Gastroesophageal sphincter (tissue), 4 donors: ENCODE results near the gene CIROP. TPM values are rescaled to one million over a fixed set of nuclear protein-coding genes. Genes with fewer than 3 reads are reported as not detected.

Experiments
- ATAC-seq: fragments of 150-250 bp; one replicate; pipeline ENCODE4 v1.9.1; 2016; ENCODE audit warnings: mild to moderate bottlenecking, moderate library complexity
- H3K27ac ChIP-seq, 4 donors: fragments of 200-600 bp; sonication (generic) in 3 of 4; 1 replicate in 3 of 4; 2 replicates in 1 of 4; pipeline ENCODE4 v1.5.1; 2016 to 2019
- H3K27me3 ChIP-seq: fragments of 200-600 bp; sonication (generic); one replicate; pipeline ENCODE4 v1.5.1; 2019
- H3K36me3 ChIP-seq, 2 donors: fragments of 200-600 bp; sonication (generic); one replicate each; pipeline ENCODE4 v1.5.1; 2019; ENCODE audit warnings: control low read depth in 1 of 2
- H3K4me1 ChIP-seq, 3 donors: fragments of 200-600 bp; sonication (generic); 1 replicate in 2 of 3; 2 replicates in 1 of 3; pipeline ENCODE4 v1.5.1; 2016 to 2019; ENCODE audit warnings: control low read depth in 2 of 3
- H3K4me3 ChIP-seq, 2 donors: fragments of 200-600 bp; sonication (generic); one replicate each; pipeline ENCODE4 v1.5.1; 2019; ENCODE audit warnings: mild to moderate bottlenecking in 1 of 2, moderate library complexity in 1 of 2
- H3K9me3 ChIP-seq, 3 donors: fragments of 200-600 bp; sonication (generic); one replicate each; pipeline ENCODE4 v1.5.1; 2017 to 2019; ENCODE audit warnings: control low read depth in 2 of 3
- EP300 ChIP-seq: sonication (generic); formaldehyde crosslinking; IDR thresholded peaks from one replicate; pipeline ENCODE4 v1.6.1; 2017; ENCODE audit warnings: antibody characterized with exemption, mild to moderate bottlenecking
- POLR2A ChIP-seq, 2 donors: fragments of 450-650 bp; IDR thresholded peaks; one replicate each; pipeline ENCODE4 v1.6.1; 2017; ENCODE audit warnings: antibody characterized with exemption in 2 of 2, mild to moderate bottlenecking in 2 of 2, moderate library complexity in 1 of 2
- POLR2AphosphoS5 ChIP-seq: sonication (generic); formaldehyde crosslinking; IDR thresholded peaks from one replicate; pipeline ENCODE4 v1.6.1; 2017; ENCODE audit warnings: antibody characterized with exemption
- WGBS, 2 donors: methylation state at CpG; one replicate each; pipeline ENCODE4 v1.1.5; 2018; ENCODE audit warnings: low coverage in 1 of 2; 5-methylcytosine and 5-hydroxymethylcytosine counted together
- total RNA-seq, 4 donors: library from RNA; depleted of rRNA; stranded (reverse); fragments of >200 nt; gene quantifications; one replicate each; pipeline ENCODE4 v1.1.0, GENCODE V29; 2016
- TF ChIP-seq, protein P1 (sequence below), 4 experiments: fragments of 200-600 bp in 2 of 4; fragments of 450-650 bp in 2 of 4; sonication (generic) in 1 of 4; IDR thresholded peaks; one replicate each; pipeline ENCODE4 v1.5.1; 2017 to 2019; ENCODE audit warnings: antibody characterized with exemption in 4 of 4, mild to moderate bottlenecking in 2 of 4, moderate library complexity in 2 of 4

Gene CIROP
- total RNA-seq, 4 donors from 2014 or later, result 0.13 to 0.31 TPM; not detected in 2

DNA sequence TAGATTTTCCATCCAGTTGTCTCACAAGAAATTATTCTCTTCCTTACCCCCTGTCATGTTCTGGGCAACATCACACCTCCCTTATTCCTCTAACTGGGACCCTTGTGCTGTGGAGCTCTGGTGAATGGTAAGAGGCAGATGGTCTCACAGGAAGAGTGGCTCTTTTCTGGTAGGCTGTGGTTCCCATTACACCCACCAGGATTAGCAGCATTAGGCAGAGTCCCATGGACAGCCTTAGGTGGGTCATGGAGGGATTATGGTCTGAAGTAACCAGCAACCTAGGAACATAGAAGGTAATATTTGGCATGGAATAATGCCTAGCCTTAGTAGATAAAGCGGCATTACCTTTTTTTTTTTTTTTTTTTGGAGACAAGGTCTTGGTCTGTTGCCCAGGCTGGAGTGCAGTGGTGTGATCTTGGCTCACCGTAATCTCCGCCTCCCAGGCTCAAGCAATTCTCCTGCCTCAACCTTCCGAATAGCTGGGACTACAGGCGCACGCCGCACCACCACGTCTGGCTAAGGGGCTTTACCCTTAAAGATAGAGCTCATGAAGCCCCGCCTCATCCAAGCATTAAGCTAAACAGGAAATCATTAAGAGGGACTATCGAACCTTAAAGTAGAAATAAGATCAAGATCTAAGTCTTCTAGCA, 5.5 kb downstream of the CIROP start:
- ATAC-seq, result no peak
- 17 to 88% methylated on average over 1 to 8 of the region's 10 CpGs for WGBS, 2 donors
- Histone ChIP-seq H3K27ac (no peak overlapping the region), H3K27me3 (no peaks in the 10 kb centered on the region), H3K4me1 (peaks cover 0 to 22% (median 5%) of the 10 kb centered on the region in 3 donors), H3K4me3 (no peak overlapping the region), H3K36me3 (peaks cover 0 to 20% of the 10 kb centered on the region in 2 donors), H3K9me3 (no peaks in the 10 kb centered on the region)
- TF ChIP-seq POLR2AphosphoS5 (no peak), POLR2A (IDR thresholded peaks at IDR 0.05) (no peak), EP300 (no peak)
- TF ChIP-seq, protein P1, sequence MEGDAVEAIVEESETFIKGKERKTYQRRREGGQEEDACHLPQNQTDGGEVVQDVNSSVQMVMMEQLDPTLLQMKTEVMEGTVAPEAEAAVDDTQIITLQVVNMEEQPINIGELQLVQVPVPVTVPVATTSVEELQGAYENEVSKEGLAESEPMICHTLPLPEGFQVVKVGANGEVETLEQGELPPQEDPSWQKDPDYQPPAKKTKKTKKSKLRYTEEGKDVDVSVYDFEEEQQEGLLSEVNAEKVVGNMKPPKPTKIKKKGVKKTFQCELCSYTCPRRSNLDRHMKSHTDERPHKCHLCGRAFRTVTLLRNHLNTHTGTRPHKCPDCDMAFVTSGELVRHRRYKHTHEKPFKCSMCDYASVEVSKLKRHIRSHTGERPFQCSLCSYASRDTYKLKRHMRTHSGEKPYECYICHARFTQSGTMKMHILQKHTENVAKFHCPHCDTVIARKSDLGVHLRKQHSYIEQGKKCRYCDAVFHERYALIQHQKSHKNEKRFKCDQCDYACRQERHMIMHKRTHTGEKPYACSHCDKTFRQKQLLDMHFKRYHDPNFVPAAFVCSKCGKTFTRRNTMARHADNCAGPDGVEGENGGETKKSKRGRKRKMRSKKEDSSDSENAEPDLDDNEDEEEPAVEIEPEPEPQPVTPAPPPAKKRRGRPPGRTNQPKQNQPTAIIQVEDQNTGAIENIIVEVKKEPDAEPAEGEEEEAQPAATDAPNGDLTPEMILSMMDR (IDR thresholded peaks at IDR 0.05), result no peak

DNA sequence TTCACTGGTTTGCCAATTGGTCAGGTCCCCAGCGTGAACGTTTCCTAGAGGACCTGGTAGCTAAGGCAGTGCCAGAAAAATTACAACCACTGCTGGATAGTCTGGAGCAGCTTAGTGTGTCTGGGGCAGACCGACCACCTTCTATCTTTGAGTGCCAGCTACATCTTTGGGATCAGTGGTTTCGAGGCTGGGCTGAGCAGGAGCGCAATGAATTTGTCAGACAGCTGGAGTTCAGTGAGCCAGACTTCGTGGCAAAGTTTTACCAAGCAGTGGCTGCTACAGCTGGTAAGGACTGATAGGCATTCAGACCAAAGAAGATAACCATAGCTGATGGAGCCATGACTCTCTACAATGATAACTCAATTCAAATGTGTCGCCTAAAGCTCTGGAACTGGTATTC, 7.0 kb downstream of the CIROP start:
- Histone ChIP-seq H3K27me3 (no peaks in the 10 kb centered on the region), H3K4me3 (no peak overlapping the region), H3K4me1 (peaks cover 0 to 35% (median 14%) of the 10 kb centered on the region in 3 donors), H3K36me3 (peaks cover 0 to 23% of the 10 kb centered on the region in 2 donors), H3K9me3 (no peaks in the 10 kb centered on the region), H3K27ac (no peak overlapping the region)
- ATAC-seq, result no peak
- no peak for TF ChIP-seq POLR2A (IDR thresholded peaks at IDR 0.05)
- TF ChIP-seq EP300, result no peak
- no peak for TF ChIP-seq POLR2AphosphoS5
- TF ChIP-seq, protein P1 (IDR thresholded peaks at IDR 0.05), result no peak
- 88 to 100% methylated on average over 2 of the region's 7 CpGs for WGBS, 2 donors

DNA sequence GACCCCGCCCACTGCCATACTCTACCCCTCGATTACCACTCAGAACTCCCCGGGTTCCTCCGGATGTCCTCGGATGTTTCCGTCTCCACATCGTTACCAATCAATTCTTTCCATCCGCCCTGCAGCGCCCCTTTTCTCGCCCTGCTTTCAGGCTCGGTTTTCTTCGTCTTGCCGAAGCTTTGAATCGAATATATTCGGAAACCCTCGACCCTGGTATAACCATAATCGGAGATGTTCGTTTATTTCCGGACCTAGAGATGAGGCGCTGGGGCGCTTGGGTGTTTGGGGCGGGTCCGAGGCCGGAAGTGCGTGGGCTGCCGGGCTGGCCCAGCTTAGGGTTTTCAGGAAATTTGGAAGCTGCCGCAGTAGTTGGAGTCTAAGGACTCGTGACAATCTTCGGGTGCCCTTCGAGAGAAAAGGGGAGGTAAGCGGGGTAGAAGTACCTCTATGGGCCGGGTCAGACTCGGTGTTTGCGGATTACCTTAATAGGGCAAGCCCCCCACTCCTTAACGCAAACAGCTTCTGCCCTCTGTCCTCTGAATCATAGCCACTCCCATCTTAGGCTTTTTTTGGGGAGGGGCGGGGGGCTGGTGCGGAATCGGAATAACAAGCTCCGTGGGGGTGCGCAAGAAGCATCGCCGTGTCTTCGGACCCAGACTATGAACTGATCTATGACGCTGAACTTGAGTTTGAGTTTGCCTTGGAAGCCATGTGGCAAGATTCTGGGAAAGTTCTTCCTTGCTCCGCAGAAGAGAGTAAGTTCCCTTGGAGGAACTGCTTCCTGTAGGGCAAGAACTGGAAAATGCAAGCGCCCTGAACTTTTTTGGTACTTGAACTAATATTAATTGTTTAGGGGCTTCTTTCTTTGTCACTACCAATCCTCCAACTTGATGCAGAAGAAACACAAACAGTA, 9.3 kb downstream of the CIROP start, which contains the start of gene C14orf119:
Gene C14orf119, plus strand, starts transcription at position 310 of the 913 bp plus-strand sequence. CDS start 2,154 bp downstream, outside the sequence.
- Histone ChIP-seq H3K4me1 (peaks cover 0 to 50% (median 14%) of the 10 kb centered on the region in 3 donors), H3K27ac (peak within 1 kb of the TSS; percentile 92 to 99 (median 96)), H3K36me3 (peaks cover 0 to 46% of the 10 kb centered on the region in 2 donors), H3K27me3 (no peaks in the 10 kb centered on the region), H3K4me3 (peak within 1 kb of the TSS; percentile 76 to 85), H3K9me3 (no peaks in the 10 kb centered on the region)
- TF ChIP-seq POLR2AphosphoS5 (peak; percentile 83), POLR2A (IDR thresholded peaks at IDR 0.05) (peak; percentile 71 to 76), EP300 (no peak)
- TF ChIP-seq, protein P1 (IDR thresholded peaks at IDR 0.05), result peak in 1 of 4 experiments; percentile 7
- WGBS, 2 donors, result 0% methylated on average over 7 to 37 of the region's 46 CpGs
- peak; percentile 96 for ATAC-seq

DNA sequence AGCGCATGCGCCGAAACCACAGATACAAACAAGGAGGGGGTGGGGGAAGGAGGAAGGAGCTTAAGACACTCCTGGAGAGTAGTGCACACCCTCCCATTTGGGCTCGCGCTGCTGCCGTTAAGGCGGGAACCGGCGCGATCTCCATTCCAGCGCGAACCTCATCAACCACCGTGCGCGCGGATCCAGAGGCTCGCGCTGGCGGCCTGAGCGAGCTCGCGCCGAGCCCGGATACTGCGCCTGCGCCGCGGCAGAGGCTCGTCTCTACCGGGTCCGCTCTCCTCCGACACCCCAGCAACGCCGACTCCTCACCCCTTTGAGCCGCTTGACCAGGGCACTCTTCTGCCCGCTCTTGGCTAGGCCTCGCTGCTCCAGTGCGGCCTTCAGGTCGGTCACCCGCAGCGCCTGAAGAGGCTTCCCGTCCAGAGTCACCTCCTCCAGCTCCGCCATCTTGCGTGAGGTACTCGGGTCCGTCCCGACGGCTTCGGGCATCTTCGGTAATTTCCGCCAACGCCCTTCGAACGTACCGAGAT, 10.1 kb downstream of the CIROP start, which contains the start of gene ACIN1:
Gene ACIN1, minus strand, starts transcription at position 471 of the 530 bp plus-strand sequence. Its CDS starts 24 bp downstream, at position 447.
- H3K36me3 ChIP-seq, result peaks cover 6 to 53% of the 10 kb centered on the region in 2 donors
- WGBS, 2 donors, result 0 to 1% methylated on average over 12 to 29 of the region's 55 CpGs
- TF ChIP-seq, protein P1 (IDR thresholded peaks at IDR 0.05), result peak in 1 of 4 experiments; percentile 8
- TF ChIP-seq POLR2A (IDR thresholded peaks at IDR 0.05), result peak; percentile 55 to 63
- peak; percentile 54 for TF ChIP-seq POLR2AphosphoS5
- TF ChIP-seq EP300, result no peak

More for the DNA sequence above, 10.1 kb downstream of the CIROP start, which contains the start of gene ACIN1:
- Histone ChIP-seq H3K27me3 (no peaks in the 10 kb centered on the region), H3K4me3 (peak within 1 kb of the TSS; percentile 76 to 85), H3K27ac (peak within 1 kb of the TSS; percentile 92 to 99 (median 96)), H3K9me3 (no peaks in the 10 kb centered on the region), H3K4me1 (peaks cover 0 to 50% (median 14%) of the 10 kb centered on the region in 3 donors)
- ATAC-seq, result peak; percentile 72
